H1 (cell line): ENCODE data around the gene MBD3. TPM values are rescaled to one million over a fixed set of nuclear protein-coding genes. Genes with fewer than 3 reads are reported as not detected.

Source experiments
- HDAC2 ChIP-seq, 2 experiments: fragments of 300-600 bp in 1 of 2; sonication (generic) in 1 of 2; IDR thresholded peaks; 2 replicates each; pipeline ENCODE4 v1.6.1; 2011 to 2012; ENCODE audit warnings: low read depth in 2 of 2, low read length in 2 of 2, mild to moderate bottlenecking in 2 of 2, moderate library complexity in 2 of 2, borderline replicate concordance in 1 of 2, inconsistent platforms in 1 of 2
- KDM5A ChIP-seq: fragments of 200-600 bp; IDR thresholded peaks from 2 replicates; pipeline ENCODE4 v1.7.1; 2012; ENCODE audit warnings: mild to moderate bottlenecking, low read length, inconsistent platforms, mixed read lengths
- POU5F1 ChIP-seq: IDR thresholded peaks from 2 replicates; pipeline ENCODE4 v1.6.1; 2011; ENCODE audit warnings: low read depth, mild to moderate bottlenecking, low read length, moderate library complexity
- SP1 ChIP-seq: IDR thresholded peaks from 2 replicates; pipeline ENCODE4 v1.6.1; 2011; ENCODE audit warnings: low read depth, low read length
- SP2 ChIP-seq: IDR thresholded peaks from 2 replicates; pipeline ENCODE4 v1.6.1; 2012; ENCODE audit warnings: mild to moderate bottlenecking, low read length, inconsistent platforms
- TEAD4 ChIP-seq: IDR thresholded peaks from 2 replicates; pipeline ENCODE4 v1.6.1; 2012; ENCODE audit warnings: low read depth, low read length, inconsistent platforms, mixed read lengths
- polyA plus RNA-seq, 7 experiments: library from polyadenylated mRNA; depleted of rRNA in 3 of 7; stranded (reverse) in 5 of 7; unstranded in 2 of 7; fragments of >200 nt in 5 of 7; fragments of 200-250 nt in 2 of 7; gene quantifications; 1 replicate in 5 of 7; 2 replicates in 1 of 7; 4 replicates in 1 of 7; pipeline versions ENCODE4 v1.2.1 to v1.2.3, GENCODE V29; 2011 to 2013; ENCODE audit warnings: missing spikeins in 2 of 7, mixed read lengths in 2 of 7
- total RNA-seq: library from RNA; stranded (reverse); fragmentation: NEBNext Ultra II Directional; extraction: Animal tissue kit (Norgen Biotek cat#: 25700); gene quantifications from 2 replicates; pipeline ENCODE4 v1.2.1, GENCODE V29; 2021
- TF ChIP-seq, protein P1 (sequence below), 3 experiments: IDR thresholded peaks; 1 replicate in 2 of 3; 2 replicates in 1 of 3; pipeline versions ENCODE4 v1.5.1 to v1.6.1; 2011; ENCODE audit warnings: low read length in 3 of 3, mild to moderate bottlenecking in 3 of 3, inconsistent platforms in 2 of 3, low read depth in 1 of 3, moderate library complexity in 1 of 3; ENCODE audit not compliant: insufficient read depth in 1 of 3; ENCODE audit errors: control extremely low read depth in 1 of 3

MBD3 gene
- total and polyA plus RNA-seq, 2 of the 8 experiments (the other 6 are each of a cell fraction or from before 2014, with no cell fraction given), result 88.2 to 110 TPM

DNA sequence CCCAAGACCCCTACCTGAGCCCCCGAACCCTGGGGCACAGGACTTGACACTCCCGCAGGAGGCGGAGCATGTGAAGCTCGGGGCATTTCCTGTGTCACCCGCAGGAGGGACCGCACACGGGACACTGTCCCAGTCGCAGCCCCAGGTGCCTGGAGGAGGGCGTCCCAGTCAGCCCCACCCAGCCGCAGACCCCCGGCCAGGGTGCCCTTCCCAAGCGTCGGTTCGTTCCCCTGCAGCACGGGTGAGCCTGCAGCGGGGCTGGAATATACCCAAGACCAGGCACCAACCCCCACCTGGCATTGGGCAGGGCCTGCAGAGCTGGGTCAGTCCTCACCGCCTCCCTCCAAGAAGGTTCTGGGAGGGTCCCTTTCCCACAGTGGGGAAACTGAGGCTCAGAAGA is 38.1 kb upstream of the MBD3 start (continued):
- TF ChIP-seq, protein P1, sequence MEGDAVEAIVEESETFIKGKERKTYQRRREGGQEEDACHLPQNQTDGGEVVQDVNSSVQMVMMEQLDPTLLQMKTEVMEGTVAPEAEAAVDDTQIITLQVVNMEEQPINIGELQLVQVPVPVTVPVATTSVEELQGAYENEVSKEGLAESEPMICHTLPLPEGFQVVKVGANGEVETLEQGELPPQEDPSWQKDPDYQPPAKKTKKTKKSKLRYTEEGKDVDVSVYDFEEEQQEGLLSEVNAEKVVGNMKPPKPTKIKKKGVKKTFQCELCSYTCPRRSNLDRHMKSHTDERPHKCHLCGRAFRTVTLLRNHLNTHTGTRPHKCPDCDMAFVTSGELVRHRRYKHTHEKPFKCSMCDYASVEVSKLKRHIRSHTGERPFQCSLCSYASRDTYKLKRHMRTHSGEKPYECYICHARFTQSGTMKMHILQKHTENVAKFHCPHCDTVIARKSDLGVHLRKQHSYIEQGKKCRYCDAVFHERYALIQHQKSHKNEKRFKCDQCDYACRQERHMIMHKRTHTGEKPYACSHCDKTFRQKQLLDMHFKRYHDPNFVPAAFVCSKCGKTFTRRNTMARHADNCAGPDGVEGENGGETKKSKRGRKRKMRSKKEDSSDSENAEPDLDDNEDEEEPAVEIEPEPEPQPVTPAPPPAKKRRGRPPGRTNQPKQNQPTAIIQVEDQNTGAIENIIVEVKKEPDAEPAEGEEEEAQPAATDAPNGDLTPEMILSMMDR (IDR thresholded peaks at IDR 0.05; ENCODE audit: control extremely low read depth in 1 of 3, insufficient read depth in 1 of 3, low read depth in 1 of 3, low read length in 3 of 3), result no peak
- no peak for TF ChIP-seq TEAD4
- TF ChIP-seq HDAC2 (IDR thresholded peaks at IDR 0.05; ENCODE audit: borderline replicate concordance in 1 of 2, low read depth in 2 of 2, low read length in 2 of 2), result no peak
- TF ChIP-seq KDM5A, result no peak
- no peak for TF ChIP-seq SP1
- TF ChIP-seq SP2, result no peak
- TF ChIP-seq POU5F1, result no peak
